HEK293 (cell line): ENCODE measurements around the gene LEO1.

ENCODE experiments used
- CTCF ChIA-PET: fragments of 350-600 bp; formaldehyde crosslinking; extraction: SDS; loops from one replicate; lab custom pipeline; 2021; ENCODE audit warnings: antibody characterized with exemption; lab: Yijun Ruan, JAX
- POLR2A ChIA-PET: fragments of 300-600 bp; formaldehyde crosslinking; extraction: SDS; loops from one replicate; lab custom pipeline; 2020; ENCODE audit warnings: antibody characterized with exemption, inconsistent platforms; lab: Yijun Ruan, JAX
- H3K27ac ChIP-seq: fragments of 200-500 bp; sonication (Bioruptor generic); 2 replicates; pipeline ENCODE4 v1.5.1; 2014; ENCODE audit warnings: low read depth, low read length, control low read depth, inconsistent platforms; ENCODE audit errors: extremely low read depth
- H3K36me3 ChIP-seq, 2 experiments: fragments of 200-500 bp in 1 of 2; sonication (Bioruptor generic) in 1 of 2; 1 replicate in 1 of 2; 2 replicates in 1 of 2; pipeline ENCODE4 v1.5.1; 2014 to 2017; ENCODE audit warnings: inconsistent platforms in 2 of 2, low read length in 2 of 2; ENCODE audit not compliant: control insufficient read depth in 2 of 2, insufficient read depth in 1 of 2
- H3K4me1 ChIP-seq: fragments of 200-500 bp; sonication (Bioruptor generic); 2 replicates; pipeline ENCODE4 v1.5.1; 2014; ENCODE audit warnings: mild to moderate bottlenecking, low read length, inconsistent platforms; ENCODE audit not compliant: control insufficient read depth, insufficient read depth
- H3K4me3 ChIP-seq: 2 replicates; pipeline ENCODE4 v1.5.1; 2011; ENCODE audit warnings: low read depth, mild to moderate bottlenecking, control low read depth, low read length, moderate library complexity
- H3K9me3 ChIP-seq: fragments of 200-500 bp; sonication (Bioruptor generic); 2 replicates; pipeline ENCODE4 v1.5.1; 2014; ENCODE audit warnings: low read depth, low read length, inconsistent platforms; ENCODE audit not compliant: control insufficient read depth, insufficient read depth
- EGR2 ChIP-seq: fragments of 450-650 bp; formaldehyde crosslinking; IDR thresholded peaks from 2 replicates; pipeline ENCODE4 v1.5.1; 2016; ENCODE audit warnings: low read depth, missing biosample characterization, missing genetic modification characterization
- GFI1B ChIP-seq: fragments of 450-650 bp; formaldehyde crosslinking; IDR thresholded peaks from 2 replicates; pipeline ENCODE4 v1.5.1; 2016; ENCODE audit warnings: missing biosample characterization, missing genetic modification characterization
- GLIS2 ChIP-seq: fragments of 450-650 bp; formaldehyde crosslinking; IDR thresholded peaks from 2 replicates; pipeline ENCODE4 v1.5.1; 2016; ENCODE audit warnings: missing biosample characterization, missing genetic modification characterization
- HOXA7 ChIP-seq: sonication (generic); formaldehyde crosslinking; IDR thresholded peaks from 2 replicates; pipeline ENCODE4 v1.8.1; 2022; ENCODE audit warnings: missing genetic modification reagents, borderline replicate concordance
- KLF1 ChIP-seq: fragments of 450-650 bp; formaldehyde crosslinking; IDR thresholded peaks from 2 replicates; pipeline ENCODE4 v1.5.1; 2016; ENCODE audit warnings: missing biosample characterization, missing genetic modification characterization
- KLF10 ChIP-seq: fragments of 450-650 bp; IDR thresholded peaks from 2 replicates; pipeline ENCODE4 v1.5.1; 2018; ENCODE audit warnings: missing biosample characterization, mild to moderate bottlenecking, missing genetic modification characterization
- TRIM28 ChIP-seq: IDR thresholded peaks from 2 replicates; pipeline ENCODE4 v1.6.1; 2011; ENCODE audit warnings: low read length, control low read depth, borderline replicate concordance
- ZBTB6 ChIP-seq: fragments of 450-650 bp; formaldehyde crosslinking; IDR thresholded peaks from 2 replicates; pipeline ENCODE4 v1.5.1; 2017; ENCODE audit warnings: missing biosample characterization, missing genetic modification characterization
- ZNF18 ChIP-seq: fragments of 450-650 bp; formaldehyde crosslinking; IDR thresholded peaks from 2 replicates; pipeline ENCODE4 v1.5.1; 2016; ENCODE audit warnings: missing biosample characterization, missing genetic modification characterization
- ZNF37A ChIP-seq: fragments of 450-650 bp; IDR thresholded peaks from 2 replicates; pipeline ENCODE4 v1.5.1; 2018; ENCODE audit warnings: missing biosample characterization, missing genetic modification characterization
- ZNF394 ChIP-seq: fragments of 450-650 bp; formaldehyde crosslinking; IDR thresholded peaks from 2 replicates; pipeline ENCODE4 v1.5.1; 2016; ENCODE audit warnings: missing biosample characterization, missing genetic modification characterization, mild to moderate bottlenecking, moderate library complexity, borderline replicate concordance
- ZNF398 ChIP-seq: fragments of 450-650 bp; formaldehyde crosslinking; IDR thresholded peaks from 2 replicates; pipeline ENCODE4 v1.5.1; 2017; ENCODE audit warnings: missing biosample characterization, missing genetic modification characterization
- ZNF449 ChIP-seq: fragments of 450-650 bp; formaldehyde crosslinking; IDR thresholded peaks from 2 replicates; pipeline ENCODE4 v1.5.1; 2017; ENCODE audit warnings: missing biosample characterization, mild to moderate bottlenecking, missing genetic modification characterization, moderate library complexity
- ZNF473 ChIP-seq: fragments of 450-650 bp; formaldehyde crosslinking; IDR thresholded peaks from 2 replicates; pipeline ENCODE4 v1.5.1; 2017; ENCODE audit warnings: missing biosample characterization, missing genetic modification characterization
- ZNF529 ChIP-seq: fragments of 450-650 bp; formaldehyde crosslinking; IDR thresholded peaks from 2 replicates; pipeline ENCODE4 v1.5.1; 2017; ENCODE audit warnings: missing genetic modification characterization, missing biosample characterization; ENCODE audit not compliant: insufficient replicate concordance
- ZNF549 ChIP-seq: fragments of 450-650 bp; IDR thresholded peaks from 2 replicates; pipeline ENCODE4 v1.5.1; 2018; ENCODE audit warnings: missing biosample characterization, missing genetic modification characterization, mild to moderate bottlenecking, inconsistent platforms, moderate library complexity
- ZNF558 ChIP-seq: fragments of 450-650 bp; formaldehyde crosslinking; IDR thresholded peaks from 2 replicates; pipeline ENCODE4 v1.5.1; 2016; ENCODE audit warnings: missing biosample characterization, missing genetic modification characterization
- ZNF610 ChIP-seq: fragments of 450-650 bp; formaldehyde crosslinking; IDR thresholded peaks from 2 replicates; pipeline ENCODE4 v1.5.1; 2016; ENCODE audit warnings: missing biosample characterization, missing genetic modification characterization, borderline replicate concordance
- ZNF623 ChIP-seq: fragments of 450-650 bp; formaldehyde crosslinking; IDR thresholded peaks from 2 replicates; pipeline ENCODE4 v1.5.1; 2016; ENCODE audit warnings: missing biosample characterization, missing genetic modification characterization

The LEO1 gene

GRCh38 chr15:51966192-51966591 is 5.4 kb downstream of the LEO1 start:
- H3K36me3 ChIP-seq = peaks cover 5 to 22% of the 10 kb centered on the region in 2 experiments; a peak in 2 of 3 replicates
- H3K4me1 ChIP-seq = no peaks in the 10 kb centered on the region
- ChIA-PET CTCF (interaction anchor here (0.6 kb wide), 2 partner anchors 189 to 316 kb away, joined by 3 to 4 read pairs; no protein-coding TSS in a partner anchor), POLR2A (no interaction called here)
- no peak overlapping the region for H3K4me3 ChIP-seq
- TF ChIP-seq ZNF610 (tag by site-specific recombination) (no peak), ZNF529 (tag by site-specific recombination) (no peak), ZNF473 (tag by site-specific recombination) (no peak), ZNF623 (tag by site-specific recombination) (no peak), GLIS2 (no peak), KLF10 (tag by site-specific recombination) (no peak), ZNF449 (tag by site-specific recombination) (no peak), ZNF37A (tag by site-specific recombination) (no peak), TRIM28 (no peak), EGR2 (tag by site-specific recombination) (no peak), KLF1 (no peak), ZBTB6 (no peak), ZNF549 (tag by site-specific recombination) (no peak)
- H3K27ac ChIP-seq = no peak overlapping the region
- H3K9me3 ChIP-seq = no peaks in the 10 kb centered on the region

GRCh38 chr15:51965691-51966090 is 5.9 kb downstream of the LEO1 start:
- TF ChIP-seq ZNF394 (tag by site-specific recombination) (no peak), GFI1B (tag by site-specific recombination) (no peak), ZNF558 (tag by site-specific recombination) (no peak), ZNF398 (tag by site-specific recombination) (no peak), ZNF18 (tag by site-specific recombination) (no peak), HOXA7 (CRISPR knock-in tag) (no peak)
- H3K9me3 ChIP-seq = no peaks in the 10 kb centered on the region
- H3K27ac ChIP-seq = no peak overlapping the region
- ChIA-PET CTCF (no interaction called here), POLR2A (no interaction called here)
- H3K36me3 ChIP-seq = peaks cover 5 to 25% of the 10 kb centered on the region in 2 experiments; a peak in 2 of 3 replicates
- H3K4me3 ChIP-seq = no peak overlapping the region
- no peaks in the 10 kb centered on the region for H3K4me1 ChIP-seq
